Activated CD8-positive, alpha-beta memory T cell treated with anti-CD3 and anti-CD28 coated beads, Interleukin-2, amount 50 U/mL, for 24 hours (primary cell): Measurements from ENCODE around the gene NTM.

Experiments
- DNase-seq: peaks from one replicate; pipeline ENCODE4 v3.0.0-alpha.2; 2020; ENCODE audit errors: extremely low read depth

Gene NTM

DNA sequence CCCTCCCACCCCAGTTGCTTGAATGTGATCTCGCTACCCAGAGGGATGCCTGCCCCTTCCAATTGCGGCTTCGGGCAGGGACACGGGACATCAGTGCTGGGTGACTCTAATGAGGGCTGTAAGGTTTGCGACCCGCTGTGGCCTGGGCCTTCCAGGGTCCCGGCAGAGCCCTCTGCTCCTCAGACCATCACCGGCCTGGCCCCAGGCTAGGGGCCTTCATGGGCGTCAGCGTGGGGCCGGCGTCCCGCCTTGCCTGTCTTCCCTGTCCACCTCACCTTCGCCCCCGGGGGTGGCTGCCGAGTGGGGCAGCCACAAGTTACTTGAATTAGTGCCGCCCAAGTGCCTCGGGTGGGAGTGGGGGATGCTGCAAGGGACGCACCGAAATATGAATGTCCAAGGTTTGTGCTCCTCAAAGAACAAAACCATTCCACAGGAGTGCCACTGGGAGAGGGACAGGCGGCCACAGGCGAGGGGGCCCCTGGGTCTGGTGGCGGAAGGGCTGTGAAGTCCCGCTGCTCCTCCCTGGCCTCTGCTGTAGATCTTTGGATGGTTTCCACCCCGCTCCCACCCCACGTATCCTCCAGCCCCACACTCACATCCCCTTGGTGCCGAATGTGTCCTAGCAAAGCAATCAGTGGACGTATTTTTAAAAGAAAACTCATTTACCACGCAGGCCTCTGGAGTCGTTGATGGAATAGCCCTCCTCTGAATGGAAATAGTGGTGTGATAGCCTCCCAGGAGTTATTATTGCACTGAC is 317.1 kb downstream of the NTM start:
- DNase-seq, result no peak

DNA sequence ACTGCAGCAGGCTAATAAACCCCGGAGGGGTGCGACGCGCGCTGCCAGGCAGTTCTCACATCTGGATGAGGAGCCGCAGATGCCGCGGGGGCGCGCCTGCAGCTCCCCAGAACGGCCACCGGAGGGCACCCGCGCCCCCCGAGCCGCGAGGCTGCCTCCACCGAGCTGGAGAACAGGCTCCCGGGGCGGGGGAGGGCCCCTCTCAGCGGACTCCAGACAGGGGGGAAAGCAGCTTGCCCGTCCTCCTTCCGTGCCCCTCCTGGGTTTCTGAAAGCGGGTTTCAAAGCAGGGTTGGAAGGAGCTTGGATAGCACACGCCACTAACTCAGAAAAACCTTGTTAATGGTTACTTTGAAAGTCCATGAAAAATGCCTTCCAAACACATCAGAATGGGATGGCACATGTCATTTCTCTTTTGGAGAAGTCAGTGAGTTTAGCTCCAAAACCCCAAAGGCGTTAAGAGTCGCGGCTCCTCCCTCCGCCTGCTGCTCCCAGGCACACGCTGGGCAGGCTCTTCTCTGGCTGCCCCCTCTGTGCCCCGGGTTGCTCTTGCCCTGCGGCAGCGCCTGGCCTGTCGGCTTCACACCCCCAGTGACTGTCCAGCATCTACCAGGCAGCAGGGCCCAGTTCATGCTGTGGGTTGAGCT is 317.8 kb downstream of the NTM start:
- no peak for DNase-seq

GRCh38 chr11:131689049-131689925 is 318.9 kb downstream of the NTM start:
- DNase-seq, result no peak

- DNase-seq, result no peak
Observed at GRCh38 chr11:131690362-131690761, 319.9 kb downstream of the NTM start.

GRCh38 chr11:131690776-131691175 is 320.4 kb downstream of the NTM start:
- no peak for DNase-seq

GRCh38 chr11:131691181-131692041 is 321.0 kb downstream of the NTM start:
- DNase-seq, result no peak

- no peak for DNase-seq
Observed at GRCh38 chr11:131692151-131692550, 321.7 kb downstream of the NTM start.

GRCh38 chr11:131692961-131693360 is 322.5 kb downstream of the NTM start:
- DNase-seq, result no peak

GRCh38 chr11:131693756-131694155 is 323.3 kb downstream of the NTM start:
- DNase-seq, result no peak

- no peak for DNase-seq
Observed at GRCh38 chr11:131694526-131695424, 324.4 kb downstream of the NTM start.

GRCh38 chr11:131695889-131696429 is 325.5 kb downstream of the NTM start:
- DNase-seq, result no peak

DNA sequence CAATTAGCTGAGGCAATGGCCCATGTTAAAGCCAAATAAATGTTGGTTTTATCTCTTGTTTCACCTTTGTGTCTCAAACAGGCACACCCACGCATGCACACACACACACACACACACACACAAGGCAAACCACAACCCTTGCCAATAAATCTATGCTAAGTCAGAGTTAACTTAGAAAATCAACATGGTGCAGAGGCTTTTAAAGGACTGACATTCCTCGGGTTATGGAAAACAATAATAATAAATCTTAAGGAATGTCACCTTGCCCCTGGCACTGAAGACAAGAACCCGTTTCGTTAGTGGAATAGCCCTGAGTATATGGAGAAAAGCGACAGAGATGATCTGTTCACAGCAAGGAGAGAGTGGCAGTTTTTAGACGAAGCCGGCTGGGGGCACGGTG is 326.3 kb downstream of the NTM start:
- no peak for DNase-seq

- no peak for DNase-seq
Observed at GRCh38 chr11:131703311-131703710, 332.9 kb downstream of the NTM start.

DNA sequence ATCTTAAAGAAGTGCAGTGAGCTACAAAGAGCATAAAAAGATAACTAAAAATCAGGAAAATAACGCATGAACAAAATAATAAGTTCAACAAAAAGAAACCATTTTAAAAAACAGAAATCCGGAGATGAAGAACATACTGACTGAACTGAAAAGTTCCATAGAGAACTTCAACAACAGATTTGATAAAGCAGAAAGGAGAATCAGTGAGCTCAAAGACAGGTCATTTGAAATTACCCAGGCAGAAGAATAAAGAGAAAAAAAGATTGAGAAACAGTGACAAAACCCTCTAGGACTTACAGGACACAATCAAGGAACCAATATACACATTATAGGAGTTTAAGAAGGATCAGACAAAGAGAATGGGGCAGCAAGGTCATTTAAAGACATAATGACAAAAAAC is 334.3 kb downstream of the NTM start:
- no peak for DNase-seq

GRCh38 chr11:131710511-131710910 is 340.1 kb downstream of the NTM start:
- DNase-seq, result no peak

- DNase-seq, result no peak
Observed at GRCh38 chr11:131712897-131713296, 342.5 kb downstream of the NTM start.

- no peak for DNase-seq
Observed at GRCh38 chr11:131713529-131714134, 343.2 kb downstream of the NTM start.

GRCh38 chr11:131717616-131718015 is 347.2 kb downstream of the NTM start:
- no peak for DNase-seq

DNA sequence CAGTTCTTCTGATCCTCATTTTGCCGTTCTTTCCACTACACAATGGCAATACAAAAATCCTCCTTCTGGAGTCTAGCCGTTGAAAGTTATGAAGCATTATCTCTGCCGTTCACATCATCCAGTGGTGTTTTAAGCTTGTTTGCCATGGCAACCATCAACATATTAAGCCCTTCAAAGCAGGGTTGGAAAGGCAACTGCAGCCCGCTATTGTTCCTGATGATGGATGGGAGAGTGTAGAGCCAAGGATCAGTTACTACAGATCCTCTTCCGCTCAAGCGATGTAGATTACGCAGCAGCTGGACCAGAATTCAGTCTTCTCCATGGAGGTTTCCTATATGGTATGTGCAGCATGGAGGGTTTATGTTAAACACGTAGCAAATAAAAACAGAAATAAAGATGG is 352.7 kb downstream of the NTM start:
- DNase-seq, result no peak

GRCh38 chr11:131724436-131724975 is 354.1 kb downstream of the NTM start:
- DNase-seq, result no peak
